GM19438 (cell line): ENCODE results near the gene FZD10.

Experiments
- ATAC-seq: cut with Tn5 transposase; IDR thresholded peaks from one replicate; pipeline ENCODE4 v1.9.1; 2021; ENCODE audit warnings: low read depth; ENCODE audit not compliant: unreplicated experiment

Gene FZD10

GRCh38 chr12:130131025-130131424 lies 31.2 kb upstream of the FZD10 start:
- ATAC-seq = no peak

GRCh38 chr12:130131801-130132200 lies 30.5 kb upstream of the FZD10 start:
- ATAC-seq = no peak

GRCh38 chr12:130132831-130133511 lies 29.3 kb upstream of the FZD10 start:
- ATAC-seq = no peak

- no peak for ATAC-seq
Measured at GRCh38 chr12:130133851-130134562, 28.3 kb upstream of the FZD10 start.

- no peak for ATAC-seq
Measured at GRCh38 chr12:130134563-130134915, 27.7 kb upstream of the FZD10 start.

- ATAC-seq = no peak
Measured at GRCh38 chr12:130136509-130137039, 25.7 kb upstream of the FZD10 start.

GRCh38 chr12:130137040-130138018 lies 24.9 kb upstream of the FZD10 start:
- ATAC-seq = no peak

GRCh38 chr12:130138478-130138877 lies 23.8 kb upstream of the FZD10 start:
- no peak for ATAC-seq

- ATAC-seq = no peak
Measured at GRCh38 chr12:130139567-130140421, 22.5 kb upstream of the FZD10 start.

- no peak for ATAC-seq
Measured at GRCh38 chr12:130141105-130141504, 21.2 kb upstream of the FZD10 start.

GRCh38 chr12:130141901-130142683 lies 20.2 kb upstream of the FZD10 start:
- ATAC-seq = no peak

- no peak for ATAC-seq
Measured at GRCh38 chr12:130142736-130143135, 19.5 kb upstream of the FZD10 start.

- no peak for ATAC-seq
Measured at GRCh38 chr12:130143136-130143535, 19.1 kb upstream of the FZD10 start.

- no peak for ATAC-seq
Measured at GRCh38 chr12:130144256-130144655, 18.0 kb upstream of the FZD10 start.

GRCh38 chr12:130145731-130146130 lies 16.5 kb upstream of the FZD10 start:
- ATAC-seq = no peak

- no peak for ATAC-seq
Measured at GRCh38 chr12:130146176-130146931, 15.9 kb upstream of the FZD10 start.

GRCh38 chr12:130147875-130148596 lies 14.2 kb upstream of the FZD10 start:
- no peak for ATAC-seq

GRCh38 chr12:130151846-130152245 lies 10.4 kb upstream of the FZD10 start:
- ATAC-seq = no peak
